NK-92 (cell line): Measurements from ENCODE around the gene GRK3.
"Not testable (repeated sequence)": the region's sequence is repeated elsewhere in the genome, so short reads cannot be mapped to it uniquely, and the experiment has no call there.

ENCODE experiments used
- DNase-seq: peaks from one replicate; lab custom pipeline; 2025; ENCODE audit not compliant: unreplicated experiment; lab: John Stamatoyannopoulos, UW

Gene GRK3

GRCh38 chr22:25623851-25624250, 59.4 kb downstream of the GRK3 start:
- DNase-seq, result no peak

- DNase-seq, result no peak
Observed at GRCh38 chr22:25624476-25624875, 60.0 kb downstream of the GRK3 start.

- not testable (repeated sequence) for DNase-seq
Observed at GRCh38 chr22:25625747-25626623, 61.5 kb downstream of the GRK3 start.

GRCh38 chr22:25626624-25626990, 62.1 kb downstream of the GRK3 start:
- no peak for DNase-seq

DNA sequence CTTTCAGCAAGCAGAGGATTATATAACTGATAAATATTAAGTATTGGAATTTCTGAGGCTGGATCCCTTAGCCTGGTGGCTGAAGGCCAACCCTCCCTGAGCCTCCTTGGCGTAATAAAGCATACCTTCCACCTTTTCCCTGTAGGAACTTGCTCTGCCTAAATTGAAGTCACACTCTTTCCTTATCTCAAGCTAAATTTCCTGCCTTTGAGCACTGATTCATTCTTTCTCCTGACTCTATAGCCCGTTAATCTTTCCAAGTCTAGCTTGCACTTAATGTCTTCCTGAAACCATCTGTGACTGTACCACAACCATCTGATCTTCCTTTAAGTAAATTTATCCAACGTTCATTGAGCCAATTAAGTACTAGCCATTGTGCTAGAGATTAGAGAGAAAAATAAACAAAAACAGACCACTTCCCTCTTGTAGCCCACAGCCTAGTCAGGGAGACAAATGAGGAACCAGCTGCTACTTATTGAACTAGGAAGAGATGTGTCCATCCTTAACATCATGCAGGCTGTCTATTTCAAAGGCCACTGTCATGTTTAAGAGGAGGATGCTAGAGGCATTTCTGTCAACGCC, 62.9 kb downstream of the GRK3 start:
- DNase-seq, result no peak

DNA sequence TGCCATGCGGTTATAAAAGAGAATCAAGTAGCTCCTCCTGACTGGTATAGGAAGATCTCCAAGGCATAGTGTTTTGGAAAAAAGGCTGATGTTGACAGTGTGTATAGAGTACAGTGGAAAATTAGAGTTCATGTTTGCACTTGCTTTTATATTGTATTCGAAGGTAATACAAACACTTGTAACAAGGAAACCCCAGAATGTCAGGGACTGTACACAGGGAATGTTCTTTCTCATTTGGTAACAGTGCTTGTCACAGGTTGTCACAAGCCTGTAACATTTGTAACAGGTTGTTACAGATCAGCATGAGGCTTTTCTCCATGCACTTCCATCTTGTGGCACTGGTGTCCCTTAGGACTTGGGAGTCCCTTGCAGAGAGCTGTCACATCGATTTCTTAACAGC, 64.0 kb downstream of the GRK3 start:
- no peak for DNase-seq

DNA sequence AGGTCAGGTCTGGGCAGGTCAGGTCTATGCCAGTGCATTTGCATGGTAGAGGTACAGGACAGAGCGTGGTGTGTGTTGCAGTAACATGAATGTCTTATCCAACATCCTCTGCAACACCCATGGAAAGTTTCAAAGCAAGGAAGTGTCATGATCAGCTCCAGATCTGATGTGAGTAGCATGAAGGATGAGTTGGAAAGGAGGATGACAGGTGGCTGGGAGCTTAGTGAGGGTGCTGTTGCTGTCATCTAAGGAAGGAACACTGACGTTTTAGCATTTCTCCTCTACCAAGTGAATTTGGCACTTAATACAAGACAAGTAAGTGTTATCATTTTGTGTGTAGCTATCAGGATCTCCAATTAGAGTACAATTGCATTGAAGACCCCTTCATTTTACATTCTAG, 65.1 kb downstream of the GRK3 start:
- DNase-seq, result no peak

- DNase-seq, result no peak
Observed at GRCh38 chr22:25630447-25630846, 66.0 kb downstream of the GRK3 start.

GRCh38 chr22:25636323-25636722, 71.8 kb downstream of the GRK3 start:
- no peak for DNase-seq

- no peak for DNase-seq
Observed at GRCh38 chr22:25637032-25637431, 72.6 kb downstream of the GRK3 start.

DNA sequence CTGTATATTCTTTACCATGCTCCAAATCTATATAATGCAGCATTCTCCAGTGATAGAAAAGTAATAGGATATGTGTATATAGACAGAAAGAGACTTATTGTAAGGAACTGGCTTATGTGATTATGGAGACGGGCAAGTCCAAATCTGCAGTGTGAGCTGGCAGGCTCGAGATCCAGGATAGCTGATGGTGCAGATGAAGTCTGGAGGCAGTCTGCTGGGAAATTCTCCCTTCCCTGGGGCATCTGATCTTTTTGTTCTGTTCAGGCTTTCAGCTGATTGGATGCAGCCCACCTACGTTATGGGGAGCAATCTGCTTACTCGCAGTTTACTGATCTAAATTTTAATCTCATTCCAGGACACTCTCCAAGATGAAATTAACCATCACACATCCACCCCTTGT, 73.2 kb downstream of the GRK3 start:
- no peak for DNase-seq

DNA sequence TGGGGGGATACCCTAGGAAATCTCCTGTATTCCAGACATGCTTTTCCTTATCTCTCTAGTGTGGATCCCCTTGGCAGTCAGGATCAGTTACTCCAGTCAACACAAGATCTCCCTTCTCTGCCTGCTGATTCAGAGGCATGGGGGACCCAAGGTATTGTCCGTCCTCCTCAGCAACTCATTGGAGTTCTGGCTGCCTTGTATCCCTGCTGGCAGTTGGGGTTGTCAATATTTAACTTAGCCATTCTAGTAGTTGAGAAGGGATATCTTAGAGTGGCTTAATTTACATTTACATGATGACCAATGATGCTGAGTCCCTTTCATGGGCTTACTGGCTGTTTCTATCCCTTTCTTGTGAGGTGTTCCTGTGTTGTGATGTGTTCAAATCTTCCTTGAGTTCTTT, 74.2 kb downstream of the GRK3 start:
- no peak for DNase-seq

DNA sequence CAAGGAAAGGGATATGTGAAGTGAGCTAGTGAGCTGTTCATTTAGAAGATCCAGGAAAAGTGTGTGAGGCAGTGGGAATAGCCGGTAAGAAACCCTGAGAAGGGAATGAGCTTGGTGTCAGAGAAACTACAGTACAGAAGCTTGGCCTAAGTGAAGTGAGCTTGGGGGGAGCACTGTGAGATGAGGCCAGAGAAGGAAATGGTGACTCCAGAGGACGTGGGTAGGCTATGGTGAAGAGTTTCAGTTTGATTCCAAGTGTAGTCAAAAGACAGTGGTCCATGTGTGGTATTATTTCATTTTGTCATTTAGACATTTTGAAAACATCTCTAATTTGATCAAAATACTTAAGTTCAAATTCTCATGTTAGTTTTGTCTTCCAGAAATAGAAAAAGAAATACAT, 77.2 kb downstream of the GRK3 start:
- DNase-seq, result no peak

GRCh38 chr22:25643232-25644000, 78.9 kb downstream of the GRK3 start:
- DNase-seq, result no peak

- no peak for DNase-seq
Observed at GRCh38 chr22:25644122-25644521, 79.6 kb downstream of the GRK3 start.

- no peak for DNase-seq
Observed at GRCh38 chr22:25645266-25645665, 80.8 kb downstream of the GRK3 start.

DNA sequence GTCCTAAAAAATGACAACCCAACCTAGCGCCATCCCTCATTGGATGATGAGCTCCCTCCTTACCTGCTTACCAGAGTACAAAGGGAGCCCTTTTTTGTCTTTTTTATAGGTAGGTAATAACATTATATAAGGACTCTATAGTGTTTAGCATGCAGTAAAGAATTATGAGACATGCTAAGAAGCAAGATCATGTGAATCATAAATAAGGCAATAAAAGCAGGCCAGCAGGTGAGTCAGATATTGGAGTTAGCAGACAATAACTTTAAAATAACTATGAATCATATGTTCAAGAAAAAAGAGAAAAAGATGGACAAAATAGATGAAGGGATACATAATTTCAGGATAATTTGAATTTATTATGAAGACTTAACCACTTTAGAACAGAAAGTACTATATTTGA, 81.5 kb downstream of the GRK3 start:
- DNase-seq, result no peak

DNA sequence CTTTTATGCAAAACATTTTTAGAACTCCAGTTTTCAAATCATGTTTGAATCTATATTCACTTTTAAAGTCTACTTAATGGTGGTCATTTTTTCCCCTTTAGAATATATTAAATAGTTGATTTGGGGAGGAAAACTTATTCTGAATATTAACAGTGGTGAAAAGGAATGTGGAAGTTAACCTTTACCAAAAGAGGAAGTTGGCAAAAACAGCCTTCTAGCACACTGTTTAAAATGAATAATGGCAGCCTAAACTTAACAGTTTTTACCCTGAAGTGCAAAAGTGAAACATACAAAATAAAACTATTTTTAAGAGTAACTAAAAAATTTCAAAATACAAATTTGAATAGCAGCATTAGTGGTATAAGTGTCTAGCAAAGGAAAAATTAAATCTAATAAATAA, 86.4 kb downstream of the GRK3 start:
- DNase-seq, result no peak

DNA sequence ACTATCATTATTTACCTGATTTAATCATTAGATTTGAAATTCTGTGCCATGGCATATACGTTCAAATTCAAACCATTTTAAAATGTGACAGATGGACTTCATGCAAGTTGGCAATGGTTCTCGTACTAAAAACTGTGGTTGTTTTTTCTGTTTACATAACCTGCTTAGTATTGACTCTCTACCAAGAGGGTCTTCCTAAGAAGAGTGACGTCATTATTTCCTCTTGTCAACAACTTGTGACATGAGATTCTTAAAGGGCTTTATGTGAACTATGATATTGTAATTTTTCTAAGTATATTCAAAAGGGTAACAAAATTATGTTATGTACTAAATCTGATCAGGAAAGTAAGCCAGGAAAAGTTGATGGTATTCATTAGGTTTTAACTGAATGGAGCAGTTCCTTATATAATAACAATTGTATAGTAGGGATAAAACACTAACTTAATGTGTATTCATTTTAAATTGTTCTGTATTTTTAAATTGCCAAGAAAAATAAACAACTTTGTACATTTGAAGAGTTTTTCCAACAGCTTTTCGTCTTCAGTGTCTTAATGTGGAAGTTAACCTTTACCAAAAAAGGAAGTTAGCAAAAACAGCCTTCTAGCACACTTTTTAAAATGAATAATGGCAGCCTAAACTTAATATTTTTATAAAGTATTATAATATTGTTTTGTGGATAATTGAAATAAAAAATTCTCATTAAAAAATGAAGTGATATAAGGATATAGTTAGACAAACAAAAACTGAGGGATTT, 87.0 kb downstream of the GRK3 start:
- no peak for DNase-seq

GRCh38 chr22:25654676-25655075, 90.2 kb downstream of the GRK3 start:
- no peak for DNase-seq

DNA sequence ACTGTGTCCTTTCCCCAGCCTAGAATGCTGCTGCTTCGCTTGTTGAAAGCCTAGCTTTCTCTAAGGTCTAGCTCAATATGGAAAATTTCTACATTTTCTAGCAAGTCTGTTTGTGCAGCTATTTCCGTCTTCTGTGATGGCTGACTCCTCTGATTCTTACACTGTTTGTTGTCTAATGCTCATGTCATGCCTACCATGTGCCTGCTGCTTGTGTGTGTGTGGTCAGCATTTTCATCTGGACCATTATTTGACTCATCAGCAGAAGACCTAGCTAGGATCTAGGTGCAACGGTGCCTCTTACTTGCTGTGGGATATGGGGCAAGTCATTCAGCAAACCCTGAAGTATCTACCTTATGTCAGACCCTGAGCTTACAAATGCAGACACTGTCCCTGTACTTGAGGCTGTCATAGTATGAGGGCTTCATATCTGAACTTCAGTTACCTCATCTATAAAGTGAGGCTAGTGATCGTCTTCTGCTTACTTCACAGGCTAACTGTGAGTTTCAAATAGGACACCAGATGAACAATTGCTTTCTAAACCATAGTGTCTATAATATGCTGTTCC, 91.0 kb downstream of the GRK3 start:
- DNase-seq, result no peak
